ENCODE data around the gene MLH3. TPM values are rescaled to one million over a fixed set of nuclear protein-coding genes. Genes with fewer than 3 reads are reported as not detected.

Gene MLH3
- total and polyA plus RNA-seq, 2 of the 13 experiments (the other 11 are each of a cell fraction or from before 2014, with no cell fraction given): 14.4 to 24.8 TPM

DNA sequence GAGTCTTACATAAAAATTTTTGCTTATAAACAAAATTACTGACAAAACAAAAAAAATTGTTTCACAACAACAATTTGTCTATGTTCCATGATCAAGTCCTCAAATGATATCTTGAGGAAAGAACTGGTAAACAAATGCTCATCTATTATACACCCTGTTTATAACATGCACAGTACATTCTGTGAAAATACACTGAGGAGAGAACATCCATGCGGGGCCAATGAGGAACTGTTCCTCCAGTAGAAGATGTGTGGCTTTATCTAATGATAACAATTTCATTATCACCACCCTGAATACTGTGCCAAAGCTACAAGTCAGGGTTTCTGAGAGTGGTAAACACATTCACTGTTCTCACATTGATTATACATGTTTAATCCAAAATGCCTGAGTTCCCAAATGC is 10.8 kb downstream of the MLH3 start (continued):
- TF ChIP-seq ZNF232 (CRISPR knock-in tag; IDR thresholded peaks at IDR 0.05; ENCODE audit: borderline replicate concordance): no peak
- no peak for TF ChIP-seq POLR2AphosphoS2 (IDR thresholded peaks at IDR 0.05; ENCODE audit: low read depth, low read length)

DNA sequence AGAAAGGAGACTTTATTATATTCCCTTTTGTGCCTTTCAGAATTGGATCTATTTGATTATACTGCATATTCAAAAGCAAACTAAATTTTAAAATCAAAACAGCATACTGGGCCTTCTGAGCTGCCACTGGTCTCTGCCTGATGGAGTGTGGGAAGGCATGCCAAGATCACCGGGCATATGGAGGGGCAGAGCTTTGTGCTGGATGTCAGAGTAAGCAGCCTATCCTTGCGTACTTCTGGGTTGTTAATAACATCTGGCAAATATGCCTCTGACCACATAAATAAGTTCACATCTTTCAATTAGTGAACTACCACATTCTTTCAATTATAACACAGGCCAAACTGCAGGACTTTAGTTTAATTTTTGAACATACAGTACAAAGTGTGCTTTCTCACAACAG is 18.3 kb downstream of the MLH3 start:
- ChIA-PET CTCF (ENCODE audit: low intra/inter-chr PET ratio, low total read pairs) (no interaction called here), POLR2A (no interaction called here)
- H2AFZ ChIP-seq (ENCODE audit: low read length): no peak overlapping the region
- DNase-seq (ENCODE audit: low spot score) (no peak), FAIRE-seq (no peak), ATAC-seq (no peak)
- no peaks in the 10 kb centered on the region for H3K4me1 ChIP-seq (ENCODE audit: insufficient read depth, low read length)
- 96% methylated on average over 2 of the region's 2 CpGs for WGBS (ENCODE audit: low lambda C conversion rate)
- intact Hi-C loops (cut with micrococcal nuclease; ENCODE audit: unreplicated experiment): no loop called here
- H4K20me1 ChIP-seq (ENCODE audit: insufficient read depth, low read length): no peaks in the 10 kb centered on the region
- no peak overlapping the region for H3K4me2 ChIP-seq (ENCODE audit: low read depth, low read length)
- TF ChIP-seq, protein P1, sequence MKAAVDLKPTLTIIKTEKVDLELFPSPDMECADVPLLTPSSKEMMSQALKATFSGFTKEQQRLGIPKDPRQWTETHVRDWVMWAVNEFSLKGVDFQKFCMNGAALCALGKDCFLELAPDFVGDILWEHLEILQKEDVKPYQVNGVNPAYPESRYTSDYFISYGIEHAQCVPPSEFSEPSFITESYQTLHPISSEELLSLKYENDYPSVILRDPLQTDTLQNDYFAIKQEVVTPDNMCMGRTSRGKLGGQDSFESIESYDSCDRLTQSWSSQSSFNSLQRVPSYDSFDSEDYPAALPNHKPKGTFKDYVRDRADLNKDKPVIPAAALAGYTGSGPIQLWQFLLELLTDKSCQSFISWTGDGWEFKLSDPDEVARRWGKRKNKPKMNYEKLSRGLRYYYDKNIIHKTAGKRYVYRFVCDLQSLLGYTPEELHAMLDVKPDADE (CRISPR knock-in tag; IDR thresholded peaks at IDR 0.05): no peak
- no peak for TF ChIP-seq ZNF782 (CRISPR knock-in tag; IDR thresholded peaks at IDR 0.05; ENCODE audit: borderline replicate concordance)
- TF ChIP-seq MZF1 (CRISPR knock-in tag; IDR thresholded peaks at IDR 0.05; ENCODE audit: borderline replicate concordance): no peak
- TF ChIP-seq HNRNPK (IDR thresholded peaks at IDR 0.05; ENCODE audit: low read depth, low read length, poor library complexity, severe bottlenecking): no peak
- TF ChIP-seq TEAD2 (CRISPR knock-in tag; IDR thresholded peaks at IDR 0.05): no peak
- TF ChIP-seq ZNF510 (CRISPR knock-in tag; IDR thresholded peaks at IDR 0.05; ENCODE audit: low read depth): no peak
- in situ Hi-C loops (cut with HindIII; ENCODE audit: extremely low pct_ligation_motif_present, low pct_unique_long_range_greater_than_20kb): no loop called here
- peaks cover 8 to 51% of the 10 kb centered on the region in 2 experiments; a peak in 4 of 5 replicates for H3K36me3 ChIP-seq (replicated peaks in 1 of 2; ENCODE audit: control insufficient read depth in 1 of 2, insufficient read depth in 2 of 2, low read length in 2 of 2)
- BruUV-seq (replicated peaks): no TSS peak
- H3K9ac ChIP-seq (ENCODE audit: insufficient read depth, low read depth, low read length): no peak overlapping the region
- H3K79me2 ChIP-seq (ENCODE audit: insufficient read depth, low read length): no peaks in the 10 kb centered on the region
- no peaks in the 10 kb centered on the region for H3K27me3 ChIP-seq (ENCODE audit: control insufficient read depth in 1 of 2, insufficient read depth in 2 of 2, low read length in 2 of 2)
- no peaks in the 10 kb centered on the region for H3K9me3 ChIP-seq (ENCODE audit: low read length)
- no peak overlapping the region for H3K27ac ChIP-seq (ENCODE audit: extremely low read length, insufficient read depth, low read length)
- H3K4me3 ChIP-seq (replicated peaks in 1 of 3; ENCODE audit: insufficient read depth in 1 of 3, low read depth in 2 of 3, low read length in 3 of 3): no peak overlapping the region

Measured in HepG2 (cell line).